Endothelial cell of umbilical vein (primary cell): ENCODE results near the gene RIPOR1. TPM values are rescaled to one million over a fixed set of nuclear protein-coding genes. Genes with fewer than 3 reads are reported as not detected.

Experiments
- BruUV-seq: library from RNA; stranded (reverse); fragments of 400-500 nt; replicated peaks from 2 replicates; lab custom pipeline; 2021; lab: Mats Ljungman, UMichigan
- CTCF ChIA-PET: fragments of 300-600, 350-600 bp; sonication (Branson Sonifier 250); formaldehyde crosslinking; loops from one replicate; lab custom pipeline; 2021; ENCODE audit warnings: antibody characterized with exemption, inconsistent platforms; lab: Charles Lee
- POLR2A ChIA-PET: fragments of 300-600, 350-600 bp; sonication (Branson Sonifier 250); formaldehyde crosslinking; loops from one replicate; lab custom pipeline; 2021; ENCODE audit warnings: antibody characterized with exemption, inconsistent platforms; lab: Charles Lee
- DNase-seq: peaks from one replicate; pipeline ENCODE4 v3.0.0-alpha.2; 2011; ENCODE audit warnings: low read depth, low spot score
- FAIRE-seq: peaks from 2 replicates; lab custom pipeline; 2011; peaks lifted over from hg19 to GRCh38; lab: Jason Lieb, UNC
- H2AFZ ChIP-seq: 2 replicates; pipeline ENCODE4 v1.6.0; 2012; ENCODE audit warnings: low read depth, low read length, control low read depth, inconsistent platforms
- H3K27ac ChIP-seq: 2 replicates; pipeline ENCODE4 v1.5.1; 2011; ENCODE audit warnings: low read depth, mild to moderate bottlenecking, control low read depth, low read length, moderate library complexity; ENCODE audit not compliant: insufficient read depth
- H3K27me3 ChIP-seq, 2 experiments: 2 replicates each; pipeline versions ENCODE4 v1.6.0 to v1.6.1; 2011; ENCODE audit warnings: low read length in 2 of 2, mixed read lengths in 1 of 2; ENCODE audit not compliant: control insufficient read depth in 2 of 2, insufficient read depth in 2 of 2
- H3K36me3 ChIP-seq, 2 experiments: 2 replicates in 1 of 2; 3 replicates in 1 of 2; pipeline ENCODE4 v1.5.1; 2011; ENCODE audit warnings: low read length in 2 of 2, mild to moderate bottlenecking in 1 of 2, moderate library complexity in 1 of 2; ENCODE audit not compliant: control insufficient read depth in 2 of 2, insufficient read depth in 2 of 2; ENCODE audit errors: extremely low read depth in 1 of 2
- H3K4me1 ChIP-seq: 3 replicates; pipeline ENCODE4 v1.5.1; 2011; ENCODE audit warnings: mild to moderate bottlenecking, low read length; ENCODE audit not compliant: control insufficient read depth, insufficient read depth; ENCODE audit errors: extremely low read depth
- H3K4me2 ChIP-seq: 2 replicates; pipeline ENCODE4 v1.6.1; 2011; ENCODE audit warnings: low read length, control low read depth, mixed read lengths; ENCODE audit not compliant: insufficient read depth
- H3K4me3 ChIP-seq, 3 experiments: fragments of 200-600 bp in 1 of 3; sonication (generic), shearing (Covaris generic) in 1 of 3; replicated peaks in 1 of 3; 2 replicates each; pipeline ENCODE4 v1.5.1; 2011 to 2016; ENCODE audit warnings: control low read depth in 3 of 3, low read length in 3 of 3, mild to moderate bottlenecking in 2 of 3, inconsistent platforms in 1 of 3, low read depth in 1 of 3, moderate library complexity in 1 of 3; ENCODE audit not compliant: insufficient read depth in 1 of 3
- H3K79me2 ChIP-seq: 2 replicates; pipeline ENCODE4 v1.6.0; 2012; ENCODE audit warnings: low read length, inconsistent platforms; ENCODE audit not compliant: control insufficient read depth, insufficient read depth
- H3K9ac ChIP-seq: replicated peaks from 2 replicates; pipeline ENCODE3; 2011; ENCODE audit warnings: low read length, control low read depth; ENCODE audit not compliant: insufficient read depth; ENCODE audit errors: extremely low read depth
- H3K9me1 ChIP-seq: replicated peaks from 3 replicates; pipeline ENCODE4 v1.6.0; 2011; ENCODE audit warnings: mild to moderate bottlenecking, low read length; ENCODE audit not compliant: control insufficient read depth, insufficient read depth; ENCODE audit errors: extremely low read depth
- H3K9me3 ChIP-seq: replicated peaks from 2 replicates; pipeline ENCODE4 v1.5.1; 2012; ENCODE audit warnings: low read length, inconsistent platforms; ENCODE audit not compliant: control insufficient read depth, insufficient read depth
- H4K20me1 ChIP-seq: replicated peaks from 2 replicates; pipeline ENCODE3; 2011; ENCODE audit warnings: mild to moderate bottlenecking, low read length; ENCODE audit not compliant: control insufficient read depth, insufficient read depth; ENCODE audit errors: extremely low read depth
- EZH2 ChIP-seq: IDR thresholded peaks from 2 replicates; pipeline ENCODE4 v1.6.1; 2012; ENCODE audit warnings: borderline replicate concordance, low read depth, mild to moderate bottlenecking, moderate library complexity, low read length, inconsistent platforms; ENCODE audit not compliant: severe bottlenecking
- FOS ChIP-seq: IDR thresholded peaks from 2 replicates; pipeline ENCODE4 v1.6.1; 2011; ENCODE audit warnings: mild to moderate bottlenecking, low read length, moderate library complexity, borderline replicate concordance; ENCODE audit not compliant: insufficient read depth
- GATA2 ChIP-seq: IDR thresholded peaks from 2 replicates; pipeline ENCODE4 v1.7.0; 2011; ENCODE audit warnings: low read depth, mild to moderate bottlenecking, moderate library complexity, mixed read lengths, low read length; ENCODE audit not compliant: insufficient read length, insufficient read depth
- JUN ChIP-seq: IDR thresholded peaks from 2 replicates; pipeline ENCODE4 v1.6.1; 2011; ENCODE audit warnings: borderline replicate concordance, low read depth; ENCODE audit not compliant: insufficient read length, insufficient read depth
- MYC ChIP-seq: IDR thresholded peaks from one replicate; pipeline ENCODE4 v1.6.1; 2011; ENCODE audit warnings: mild to moderate bottlenecking, low read depth, low read length
- POLR2A ChIP-seq: IDR thresholded peaks from 2 replicates; pipeline ENCODE4 v1.6.1; 2012; ENCODE audit warnings: low read depth, mild to moderate bottlenecking, control low read depth, low read length
- POLR2AphosphoS5 ChIP-seq: IDR thresholded peaks from 2 replicates; pipeline ENCODE4 v1.6.1; 2012; ENCODE audit warnings: low read depth, mild to moderate bottlenecking, control low read depth, low read length, moderate library complexity; ENCODE audit not compliant: insufficient read depth
- dilution Hi-C: fragments of 300-500 bp; cut with MboI; formaldehyde crosslinking; loops from one replicate; pipeline ENCODE4 v1.15.0; 2019; ENCODE audit warnings: low sequenced_read_pairs; ENCODE audit not compliant: extremely low pct_ligation_motif_present
- intact Hi-C: fragments of 100-400 bp; cut with micrococcal nuclease; formaldehyde crosslinking; loops from one replicate; pipeline ENCODE4 v1.10.0; 2022
- polyA plus RNA-seq, 4 experiments: library from polyadenylated mRNA; depleted of rRNA in 3 of 4; stranded (reverse) in 3 of 4; unstranded in 1 of 4; fragments of >200 nt; gene quantifications; 2 replicates each; pipeline versions ENCODE4 v1.2.1 to v1.2.3, GENCODE V29; 2011 to 2012; ENCODE audit warnings: missing spikeins in 1 of 4
- total RNA-seq: library from RNA; stranded (reverse); gene quantifications from 2 replicates; pipeline ENCODE4 v1.2.3, GENCODE V29; 2021
- TF ChIP-seq, protein P1 (sequence below): IDR thresholded peaks from 2 replicates; pipeline ENCODE4 v1.6.1; 2011; ENCODE audit not compliant: insufficient read depth, insufficient read length
- TF ChIP-seq, protein P2 (sequence below), 2 donors: IDR thresholded peaks; 1 replicate in 1 of 2; 2 replicates in 1 of 2; pipeline ENCODE4 v1.5.1; 2011; ENCODE audit warnings: low read length in 2 of 2, mild to moderate bottlenecking in 2 of 2, moderate library complexity in 2 of 2, control low read depth in 1 of 2, inconsistent platforms in 1 of 2, low read depth in 1 of 2; ENCODE audit not compliant: insufficient read depth in 1 of 2; ENCODE audit errors: extremely low read depth in 1 of 2

RIPOR1 gene
- total and polyA plus RNA-seq, 2 donors (not counting 3 experiments of a cell fraction or from before 2014, with no cell fraction given): 45.3 to 144 TPM

DNA sequence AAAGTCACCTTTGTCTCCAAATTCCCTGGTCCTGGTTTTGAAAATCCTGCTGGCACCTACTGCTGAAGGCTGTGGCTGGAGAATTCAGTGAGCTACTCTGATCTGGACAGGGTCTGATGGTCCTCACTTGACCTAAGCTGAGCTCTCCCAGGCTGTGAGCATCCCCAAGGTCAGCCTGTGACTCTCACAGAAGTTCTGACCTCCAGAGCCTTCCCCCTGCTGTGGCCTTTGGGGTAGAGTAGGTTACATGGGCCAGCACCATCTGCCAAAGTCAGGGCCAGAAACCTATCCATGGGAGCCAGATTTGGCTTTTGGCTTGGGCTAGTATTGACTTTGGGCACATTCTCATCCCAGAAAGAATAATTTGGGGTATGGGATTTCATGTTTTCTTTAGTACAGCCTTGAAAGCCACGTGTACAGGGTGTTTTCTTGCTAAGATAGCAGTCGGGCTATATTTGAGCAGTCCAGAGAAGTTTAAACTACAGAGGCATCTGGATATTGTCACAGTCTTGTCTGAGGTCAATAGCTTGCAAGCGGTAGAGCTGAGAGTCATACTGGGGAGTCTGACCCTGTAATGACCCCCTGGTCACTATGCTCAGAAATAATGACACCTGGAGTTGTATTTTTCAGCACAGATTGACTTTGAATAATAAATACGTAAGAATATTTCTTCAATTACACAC lies 39.1 kb upstream of the RIPOR1 start:
- Histone ChIP-seq H3K4me3 (no peak overlapping the region), H3K4me2 (no peak overlapping the region), H4K20me1 (no peaks in the 10 kb centered on the region), H3K4me1 (peaks cover 13% of the 10 kb centered on the region), H3K36me3 (no peaks in the 10 kb centered on the region), H3K79me2 (no peaks in the 10 kb centered on the region), H3K9me1 (no peaks in the 10 kb centered on the region), H3K27ac (no peak overlapping the region), H2AFZ (no peak overlapping the region), H3K27me3 (no peaks in the 10 kb centered on the region), H3K9ac (no peak overlapping the region), H3K9me3 (no peaks in the 10 kb centered on the region)
- no TSS peak for BruUV-seq
- no peak for FAIRE-seq
- intact Hi-C loops: no loop called here
- no peak for DNase-seq
- ChIA-PET CTCF (interaction anchor here (0.6 to 12.4 kb wide), 9 partner anchors 7 to 178 kb away, joined by 3 to 247 read pairs (median 4); partner anchors contain the start of genes AGRP and ATP6V0D1), POLR2A (no interaction called here)
- TF ChIP-seq FOS (no peak), GATA2 (no peak), POLR2AphosphoS5 (no peak), EZH2 (no peak), MYC (no peak), JUN (no peak), POLR2A (no peak)
- TF ChIP-seq, protein P1, sequence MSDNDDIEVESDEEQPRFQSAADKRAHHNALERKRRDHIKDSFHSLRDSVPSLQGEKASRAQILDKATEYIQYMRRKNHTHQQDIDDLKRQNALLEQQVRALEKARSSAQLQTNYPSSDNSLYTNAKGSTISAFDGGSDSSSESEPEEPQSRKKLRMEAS: no peak
- TF ChIP-seq, protein P2, sequence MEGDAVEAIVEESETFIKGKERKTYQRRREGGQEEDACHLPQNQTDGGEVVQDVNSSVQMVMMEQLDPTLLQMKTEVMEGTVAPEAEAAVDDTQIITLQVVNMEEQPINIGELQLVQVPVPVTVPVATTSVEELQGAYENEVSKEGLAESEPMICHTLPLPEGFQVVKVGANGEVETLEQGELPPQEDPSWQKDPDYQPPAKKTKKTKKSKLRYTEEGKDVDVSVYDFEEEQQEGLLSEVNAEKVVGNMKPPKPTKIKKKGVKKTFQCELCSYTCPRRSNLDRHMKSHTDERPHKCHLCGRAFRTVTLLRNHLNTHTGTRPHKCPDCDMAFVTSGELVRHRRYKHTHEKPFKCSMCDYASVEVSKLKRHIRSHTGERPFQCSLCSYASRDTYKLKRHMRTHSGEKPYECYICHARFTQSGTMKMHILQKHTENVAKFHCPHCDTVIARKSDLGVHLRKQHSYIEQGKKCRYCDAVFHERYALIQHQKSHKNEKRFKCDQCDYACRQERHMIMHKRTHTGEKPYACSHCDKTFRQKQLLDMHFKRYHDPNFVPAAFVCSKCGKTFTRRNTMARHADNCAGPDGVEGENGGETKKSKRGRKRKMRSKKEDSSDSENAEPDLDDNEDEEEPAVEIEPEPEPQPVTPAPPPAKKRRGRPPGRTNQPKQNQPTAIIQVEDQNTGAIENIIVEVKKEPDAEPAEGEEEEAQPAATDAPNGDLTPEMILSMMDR (IDR thresholded peaks at IDR 0.05; ENCODE audit: extremely low read depth in 1 of 2, insufficient read depth in 1 of 2, low read depth in 1 of 2, low read length in 2 of 2): no peak
- dilution Hi-C loops: no loop called here
